Endothelial cell of umbilical vein (primary cell): ENCODE measurements around the gene SLC31A2. TPM values are rescaled to one million over a fixed set of nuclear protein-coding genes. Genes with fewer than 3 reads are reported as not detected.
"Not testable (repeated sequence)": the region's sequence is repeated elsewhere in the genome, so short reads cannot be mapped to it uniquely, and the experiment has no call there.

ENCODE experiments used
- BruUV-seq: library from RNA; stranded (reverse); fragments of 400-500 nt; replicated peaks from 2 replicates; lab custom pipeline; 2021; lab: Mats Ljungman, UMichigan
- CTCF ChIA-PET: fragments of 300-600, 350-600 bp; sonication (Branson Sonifier 250); formaldehyde crosslinking; loops from one replicate; lab custom pipeline; 2021; ENCODE audit warnings: antibody characterized with exemption, inconsistent platforms; lab: Charles Lee
- POLR2A ChIA-PET: fragments of 300-600, 350-600 bp; sonication (Branson Sonifier 250); formaldehyde crosslinking; loops from one replicate; lab custom pipeline; 2021; ENCODE audit warnings: antibody characterized with exemption, inconsistent platforms; lab: Charles Lee
- DNase-seq: peaks from one replicate; pipeline ENCODE4 v3.0.0-alpha.2; 2011; ENCODE audit warnings: low read depth, low spot score
- FAIRE-seq: peaks from 2 replicates; lab custom pipeline; 2011; peaks lifted over from hg19 to GRCh38; lab: Jason Lieb, UNC
- H2AFZ ChIP-seq: 2 replicates; pipeline ENCODE4 v1.6.0; 2012; ENCODE audit warnings: low read depth, low read length, control low read depth, inconsistent platforms
- H3K27ac ChIP-seq: 2 replicates; pipeline ENCODE4 v1.5.1; 2011; ENCODE audit warnings: low read depth, mild to moderate bottlenecking, control low read depth, low read length, moderate library complexity; ENCODE audit not compliant: insufficient read depth
- H3K27me3 ChIP-seq, 2 experiments: 2 replicates each; pipeline versions ENCODE4 v1.6.0 to v1.6.1; 2011; ENCODE audit warnings: low read length in 2 of 2, mixed read lengths in 1 of 2; ENCODE audit not compliant: control insufficient read depth in 2 of 2, insufficient read depth in 2 of 2
- H3K36me3 ChIP-seq, 2 experiments: 2 replicates in 1 of 2; 3 replicates in 1 of 2; pipeline ENCODE4 v1.5.1; 2011; ENCODE audit warnings: low read length in 2 of 2, mild to moderate bottlenecking in 1 of 2, moderate library complexity in 1 of 2; ENCODE audit not compliant: control insufficient read depth in 2 of 2, insufficient read depth in 2 of 2; ENCODE audit errors: extremely low read depth in 1 of 2
- H3K4me1 ChIP-seq: 3 replicates; pipeline ENCODE4 v1.5.1; 2011; ENCODE audit warnings: mild to moderate bottlenecking, low read length; ENCODE audit not compliant: control insufficient read depth, insufficient read depth; ENCODE audit errors: extremely low read depth
- H3K4me2 ChIP-seq: 2 replicates; pipeline ENCODE4 v1.6.1; 2011; ENCODE audit warnings: low read length, control low read depth, mixed read lengths; ENCODE audit not compliant: insufficient read depth
- H3K4me3 ChIP-seq, 3 experiments: fragments of 200-600 bp in 1 of 3; sonication (generic), shearing (Covaris generic) in 1 of 3; replicated peaks in 1 of 3; 2 replicates each; pipeline ENCODE4 v1.5.1; 2011 to 2016; ENCODE audit warnings: control low read depth in 3 of 3, low read length in 3 of 3, mild to moderate bottlenecking in 2 of 3, inconsistent platforms in 1 of 3, low read depth in 1 of 3, moderate library complexity in 1 of 3; ENCODE audit not compliant: insufficient read depth in 1 of 3
- H3K79me2 ChIP-seq: 2 replicates; pipeline ENCODE4 v1.6.0; 2012; ENCODE audit warnings: low read length, inconsistent platforms; ENCODE audit not compliant: control insufficient read depth, insufficient read depth
- H3K9ac ChIP-seq: replicated peaks from 2 replicates; pipeline ENCODE3; 2011; ENCODE audit warnings: low read length, control low read depth; ENCODE audit not compliant: insufficient read depth; ENCODE audit errors: extremely low read depth
- H3K9me1 ChIP-seq: replicated peaks from 3 replicates; pipeline ENCODE4 v1.6.0; 2011; ENCODE audit warnings: mild to moderate bottlenecking, low read length; ENCODE audit not compliant: control insufficient read depth, insufficient read depth; ENCODE audit errors: extremely low read depth
- H3K9me3 ChIP-seq: replicated peaks from 2 replicates; pipeline ENCODE4 v1.5.1; 2012; ENCODE audit warnings: low read length, inconsistent platforms; ENCODE audit not compliant: control insufficient read depth, insufficient read depth
- H4K20me1 ChIP-seq: replicated peaks from 2 replicates; pipeline ENCODE3; 2011; ENCODE audit warnings: mild to moderate bottlenecking, low read length; ENCODE audit not compliant: control insufficient read depth, insufficient read depth; ENCODE audit errors: extremely low read depth
- dilution Hi-C: fragments of 300-500 bp; cut with MboI; formaldehyde crosslinking; loops from one replicate; pipeline ENCODE4 v1.15.0; 2019; ENCODE audit warnings: low sequenced_read_pairs; ENCODE audit not compliant: extremely low pct_ligation_motif_present
- intact Hi-C: fragments of 100-400 bp; cut with micrococcal nuclease; formaldehyde crosslinking; loops from one replicate; pipeline ENCODE4 v1.10.0; 2022
- polyA plus RNA-seq, 4 experiments: library from polyadenylated mRNA; depleted of rRNA in 3 of 4; stranded (reverse) in 3 of 4; unstranded in 1 of 4; fragments of >200 nt; gene quantifications; 2 replicates each; pipeline versions ENCODE4 v1.2.1 to v1.2.3, GENCODE V29; 2011 to 2012; ENCODE audit warnings: missing spikeins in 1 of 4
- total RNA-seq: library from RNA; stranded (reverse); gene quantifications from 2 replicates; pipeline ENCODE4 v1.2.3, GENCODE V29; 2021

Gene SLC31A2
- total and polyA plus RNA-seq, 2 donors (not counting 3 experiments of a cell fraction or from before 2014, with no cell fraction given) = 3.7 to 9.8 TPM

- H2AFZ ChIP-seq, POLR2A ChIA-PET, H3K9ac ChIP-seq, H3K4me3 ChIP-seq, H3K4me2 ChIP-seq, H3K4me1 ChIP-seq, H4K20me1 ChIP-seq, H3K9me1 ChIP-seq, BruUV-seq, H3K36me3 ChIP-seq, H3K27ac ChIP-seq, H3K27me3 ChIP-seq, H3K79me2 ChIP-seq, dilution Hi-C loops, H3K9me3 ChIP-seq: not testable (repeated sequence)
- DNase-seq (peak; percentile 11), FAIRE-seq (peak; percentile 89)
- intact Hi-C loops = loop anchor here (5.0 kb wide), 2 partner anchors 184 to 269 kb away; no protein-coding TSS in a partner anchor
- CTCF ChIA-PET = interaction anchor here (0.6 to 1.6 kb wide), 6 partner anchors 110 to 547 kb away, joined by 3 to 8 read pairs (median 4); partner anchors contain the start of genes FKBP15 and SLC31A1
Measured at GRCh38 chr9:113111065-113111951, 39.5 kb upstream of the SLC31A2 start.

- H3K9me3 ChIP-seq, H3K79me2 ChIP-seq, H2AFZ ChIP-seq, dilution Hi-C loops, BruUV-seq, H3K4me2 ChIP-seq, H3K27ac ChIP-seq, H3K36me3 ChIP-seq, H3K4me1 ChIP-seq, H3K27me3 ChIP-seq, H3K9ac ChIP-seq, POLR2A ChIA-PET, H3K4me3 ChIP-seq, H4K20me1 ChIP-seq, H3K9me1 ChIP-seq: not testable (repeated sequence)
- FAIRE-seq (peak; percentile 90), DNase-seq (peak; percentile 8)
- intact Hi-C loops = loop anchor here (5.0 kb wide), 2 partner anchors 186 to 271 kb away; no protein-coding TSS in a partner anchor
- CTCF ChIA-PET = interaction anchor here (0.7 to 1.6 kb wide), 9 partner anchors 38 to 545 kb away, joined by 3 to 8 read pairs (median 5); partner anchors contain the start of genes SLC31A2 and ZFP37
Measured at GRCh38 chr9:113112706-113113510, 37.9 kb upstream of the SLC31A2 start.

- H3K9ac ChIP-seq = not testable (repeated sequence)
Measured at GRCh38 chr9:113118829-113119228, 32.0 kb upstream of the SLC31A2 start.

More at GRCh38 chr9:113118829-113119228, 32.0 kb upstream of the SLC31A2 start:
- H4K20me1 ChIP-seq, H2AFZ ChIP-seq, POLR2A ChIA-PET, H3K27ac ChIP-seq, H3K79me2 ChIP-seq, FAIRE-seq, H3K27me3 ChIP-seq, H3K36me3 ChIP-seq, DNase-seq, H3K4me1 ChIP-seq, intact Hi-C loops, CTCF ChIA-PET, H3K4me2 ChIP-seq, H3K9me1 ChIP-seq, BruUV-seq, dilution Hi-C loops, H3K9me3 ChIP-seq, H3K4me3 ChIP-seq: not testable (repeated sequence)
